IMR-90 (cell line): Measurements from ENCODE around the gene TMEM271.

Source experiments
- CEBPB ChIP-seq: IDR thresholded peaks from 2 replicates; pipeline ENCODE4 v1.6.1; 2012; ENCODE audit warnings: low read depth, low read length, improper control_type of control experiment
- RCOR1 ChIP-seq: IDR thresholded peaks from 2 replicates; pipeline ENCODE4 v1.6.1; 2012; ENCODE audit warnings: mild to moderate bottlenecking, low read length, improper control_type of control experiment; ENCODE audit not compliant: insufficient replicate concordance
- TF ChIP-seq, protein P1 (sequence below): conservative IDR thresholded peaks from 2 replicates; pipeline ENCODE4 v1.5.1; 2012; ENCODE audit warnings: mild to moderate bottlenecking, low read depth, low read length, improper control_type of control experiment
- TF ChIP-seq, protein P2 (sequence below): fragments of 150-350 bp; IDR thresholded peaks from 2 replicates; pipeline ENCODE4 v1.6.1; 2017; ENCODE audit warnings: mild to moderate bottlenecking, antibody characterized with exemption, low read length, low read depth

GRCh38 chr4:525660-526059 is 50.4 kb downstream of the TMEM271 start:
- no peak for TF ChIP-seq CEBPB
- TF ChIP-seq, protein P1, sequence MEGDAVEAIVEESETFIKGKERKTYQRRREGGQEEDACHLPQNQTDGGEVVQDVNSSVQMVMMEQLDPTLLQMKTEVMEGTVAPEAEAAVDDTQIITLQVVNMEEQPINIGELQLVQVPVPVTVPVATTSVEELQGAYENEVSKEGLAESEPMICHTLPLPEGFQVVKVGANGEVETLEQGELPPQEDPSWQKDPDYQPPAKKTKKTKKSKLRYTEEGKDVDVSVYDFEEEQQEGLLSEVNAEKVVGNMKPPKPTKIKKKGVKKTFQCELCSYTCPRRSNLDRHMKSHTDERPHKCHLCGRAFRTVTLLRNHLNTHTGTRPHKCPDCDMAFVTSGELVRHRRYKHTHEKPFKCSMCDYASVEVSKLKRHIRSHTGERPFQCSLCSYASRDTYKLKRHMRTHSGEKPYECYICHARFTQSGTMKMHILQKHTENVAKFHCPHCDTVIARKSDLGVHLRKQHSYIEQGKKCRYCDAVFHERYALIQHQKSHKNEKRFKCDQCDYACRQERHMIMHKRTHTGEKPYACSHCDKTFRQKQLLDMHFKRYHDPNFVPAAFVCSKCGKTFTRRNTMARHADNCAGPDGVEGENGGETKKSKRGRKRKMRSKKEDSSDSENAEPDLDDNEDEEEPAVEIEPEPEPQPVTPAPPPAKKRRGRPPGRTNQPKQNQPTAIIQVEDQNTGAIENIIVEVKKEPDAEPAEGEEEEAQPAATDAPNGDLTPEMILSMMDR = no peak
- no peak for TF ChIP-seq RCOR1
- TF ChIP-seq, protein P2, sequence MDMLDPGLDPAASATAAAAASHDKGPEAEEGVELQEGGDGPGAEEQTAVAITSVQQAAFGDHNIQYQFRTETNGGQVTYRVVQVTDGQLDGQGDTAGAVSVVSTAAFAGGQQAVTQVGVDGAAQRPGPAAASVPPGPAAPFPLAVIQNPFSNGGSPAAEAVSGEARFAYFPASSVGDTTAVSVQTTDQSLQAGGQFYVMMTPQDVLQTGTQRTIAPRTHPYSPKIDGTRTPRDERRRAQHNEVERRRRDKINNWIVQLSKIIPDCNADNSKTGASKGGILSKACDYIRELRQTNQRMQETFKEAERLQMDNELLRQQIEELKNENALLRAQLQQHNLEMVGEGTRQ = no peak
